ENCODE data around the gene CAMK2B. TPM values are rescaled to one million over a fixed set of nuclear protein-coding genes. Genes with fewer than 3 reads are reported as not detected.

CAMK2B gene
- total and polyA plus RNA-seq, 2 of the 13 experiments (the other 11 are each of a cell fraction or from before 2014, with no cell fraction given) = 0.27 to 0.48 TPM

DNA sequence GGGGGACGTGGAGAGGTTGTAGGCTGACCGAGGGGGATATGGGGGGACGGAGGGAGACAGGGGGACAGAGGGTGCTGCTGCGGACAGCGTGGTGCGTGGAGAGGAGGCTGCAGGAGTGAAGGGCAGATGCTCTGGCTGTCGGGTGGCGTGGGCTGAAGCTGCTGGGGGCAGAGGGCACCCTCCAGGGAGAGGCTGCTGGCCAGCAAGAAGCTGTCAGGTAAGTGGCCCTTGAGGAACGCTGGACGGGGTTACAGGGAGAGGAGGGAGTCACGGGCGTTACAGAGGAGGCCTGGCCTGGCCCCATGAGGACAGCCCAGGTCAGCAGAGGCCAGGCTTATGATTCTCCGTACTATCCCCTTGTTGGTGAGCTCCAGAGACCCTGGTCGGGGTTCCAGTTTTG is 97.5 kb downstream of the CAMK2B start:
- in situ Hi-C loops (cut with HindIII; ENCODE audit: extremely low pct_ligation_motif_present, low pct_unique_long_range_greater_than_20kb) (no loop called here), intact Hi-C loops (cut with micrococcal nuclease; ENCODE audit: unreplicated experiment) (no loop called here)
- FAIRE-seq (no peak), DNase-seq (ENCODE audit: low spot score) (no peak), ATAC-seq (no peak)
- Histone ChIP-seq H3K4me2 (ENCODE audit: low read depth, low read length) (no peak overlapping the region), H4K20me1 (ENCODE audit: insufficient read depth, low read length) (no peaks in the 10 kb centered on the region), H3K79me2 (ENCODE audit: insufficient read depth, low read length) (no peaks in the 10 kb centered on the region), H2AFZ (ENCODE audit: low read length) (no peak overlapping the region), H3K9me3 (ENCODE audit: low read length) (no peaks in the 10 kb centered on the region), H3K4me3 (replicated peaks in 1 of 3; ENCODE audit: insufficient read depth in 1 of 3, low read depth in 2 of 3, low read length in 3 of 3) (no peak overlapping the region), H3K27me3 (ENCODE audit: control insufficient read depth in 1 of 2, insufficient read depth in 2 of 2, low read length in 2 of 2) (peaks cover 19 to 74% of the 10 kb centered on the region in 2 experiments; a peak in 4 of 5 replicates), H3K36me3 (replicated peaks in 1 of 2; ENCODE audit: control insufficient read depth in 1 of 2, insufficient read depth in 2 of 2, low read length in 2 of 2) (no peaks in the 10 kb centered on the region), H3K27ac (ENCODE audit: extremely low read length, insufficient read depth, low read length) (no peak overlapping the region), H3K9ac (ENCODE audit: insufficient read depth, low read depth, low read length) (no peak overlapping the region), H3K4me1 (ENCODE audit: insufficient read depth, low read length) (peaks cover 8% of the 10 kb centered on the region; the same call in 1 of the 2 replicates)
- ChIA-PET POLR2A (no interaction called here), CTCF (ENCODE audit: low intra/inter-chr PET ratio, low total read pairs) (no interaction called here)
- 23% methylated on average over 9 of the region's 14 CpGs for WGBS (ENCODE audit: low lambda C conversion rate)
- BruUV-seq (replicated peaks) = no TSS peak
- TF ChIP-seq AGO1 (IDR thresholded peaks at IDR 0.05; ENCODE audit: low read depth, low read length, poor library complexity, severe bottlenecking) (no peak), DR1 (CRISPR knock-in tag; IDR thresholded peaks at IDR 0.05) (no peak), TBP (CRISPR knock-in tag; IDR thresholded peaks at IDR 0.05) (no peak), ZNF432 (CRISPR knock-in tag; IDR thresholded peaks at IDR 0.05; ENCODE audit: borderline replicate concordance) (no peak), ZNF772 (CRISPR knock-in tag; IDR thresholded peaks at IDR 0.05) (no peak), RBM39 (IDR thresholded peaks at IDR 0.05; ENCODE audit: low read depth, low read length, poor library complexity, severe bottlenecking) (no peak), ZNF44 (CRISPR knock-in tag; IDR thresholded peaks at IDR 0.05) (no peak), PCBP1 (IDR thresholded peaks at IDR 0.05; ENCODE audit: borderline replicate concordance, low read depth, low read length) (0 out of 2 replicates have a peak, but pooled peaks have one; percentile 26)
- TF ChIP-seq, protein P1, sequence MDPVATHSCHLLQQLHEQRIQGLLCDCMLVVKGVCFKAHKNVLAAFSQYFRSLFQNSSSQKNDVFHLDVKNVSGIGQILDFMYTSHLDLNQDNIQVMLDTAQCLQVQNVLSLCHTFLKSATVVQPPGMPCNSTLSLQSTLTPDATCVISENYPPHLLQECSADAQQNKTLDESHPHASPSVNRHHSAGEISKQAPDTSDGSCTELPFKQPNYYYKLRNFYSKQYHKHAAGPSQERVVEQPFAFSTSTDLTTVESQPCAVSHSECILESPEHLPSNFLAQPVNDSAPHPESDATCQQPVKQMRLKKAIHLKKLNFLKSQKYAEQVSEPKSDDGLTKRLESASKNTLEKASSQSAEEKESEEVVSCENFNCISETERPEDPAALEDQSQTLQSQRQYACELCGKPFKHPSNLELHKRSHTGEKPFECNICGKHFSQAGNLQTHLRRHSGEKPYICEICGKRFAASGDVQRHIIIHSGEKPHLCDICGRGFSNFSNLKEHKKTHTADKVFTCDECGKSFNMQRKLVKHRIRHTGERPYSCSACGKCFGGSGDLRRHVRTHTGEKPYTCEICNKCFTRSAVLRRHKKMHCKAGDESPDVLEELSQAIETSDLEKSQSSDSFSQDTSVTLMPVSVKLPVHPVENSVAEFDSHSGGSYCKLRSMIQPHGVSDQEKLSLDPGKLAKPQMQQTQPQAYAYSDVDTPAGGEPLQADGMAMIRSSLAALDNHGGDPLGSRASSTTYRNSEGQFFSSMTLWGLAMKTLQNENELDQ (CRISPR knock-in tag; IDR thresholded peaks at IDR 0.05; ENCODE audit: borderline replicate concordance) = no peak
